GM21360 (cell line): Measurements from ENCODE around the gene ROBO1.
"Not testable (repeated sequence)": the region's sequence is repeated elsewhere in the genome, so short reads cannot be mapped to it uniquely, and the experiment has no call there.

Source experiments
- ATAC-seq: cut with Tn5 transposase; IDR thresholded peaks from one replicate; pipeline ENCODE4 v1.9.1; 2021; ENCODE audit warnings: mild to moderate bottlenecking, moderate library complexity; ENCODE audit not compliant: unreplicated experiment

The ROBO1 gene

GRCh38 chr3:78764634-78765033 lies 1003.2 kb downstream of the ROBO1 start:
- ATAC-seq: no peak

DNA sequence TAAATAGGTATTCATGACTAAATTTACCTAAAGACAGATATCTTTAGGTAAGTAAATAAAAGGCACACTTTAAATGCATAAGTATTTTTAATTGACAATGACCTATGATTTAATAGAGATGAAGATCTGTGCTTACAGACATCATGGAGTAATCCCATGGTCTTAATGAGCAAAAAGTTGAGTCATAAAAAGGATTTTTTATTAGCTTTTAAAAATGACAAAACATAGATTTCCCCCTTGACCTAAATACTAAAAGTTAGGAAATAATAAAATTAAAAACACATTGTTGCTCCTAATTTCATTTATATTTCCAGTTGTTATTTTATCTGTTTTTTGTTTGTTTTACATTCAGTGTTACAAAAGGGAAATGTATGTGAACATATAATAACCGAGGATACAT lies 1005.7 kb downstream of the ROBO1 start:
- no peak for ATAC-seq

GRCh38 chr3:78761126-78761525 lies 1006.7 kb downstream of the ROBO1 start:
- no peak for ATAC-seq

GRCh38 chr3:78757731-78758130 lies 1010.1 kb downstream of the ROBO1 start:
- ATAC-seq: no peak

DNA sequence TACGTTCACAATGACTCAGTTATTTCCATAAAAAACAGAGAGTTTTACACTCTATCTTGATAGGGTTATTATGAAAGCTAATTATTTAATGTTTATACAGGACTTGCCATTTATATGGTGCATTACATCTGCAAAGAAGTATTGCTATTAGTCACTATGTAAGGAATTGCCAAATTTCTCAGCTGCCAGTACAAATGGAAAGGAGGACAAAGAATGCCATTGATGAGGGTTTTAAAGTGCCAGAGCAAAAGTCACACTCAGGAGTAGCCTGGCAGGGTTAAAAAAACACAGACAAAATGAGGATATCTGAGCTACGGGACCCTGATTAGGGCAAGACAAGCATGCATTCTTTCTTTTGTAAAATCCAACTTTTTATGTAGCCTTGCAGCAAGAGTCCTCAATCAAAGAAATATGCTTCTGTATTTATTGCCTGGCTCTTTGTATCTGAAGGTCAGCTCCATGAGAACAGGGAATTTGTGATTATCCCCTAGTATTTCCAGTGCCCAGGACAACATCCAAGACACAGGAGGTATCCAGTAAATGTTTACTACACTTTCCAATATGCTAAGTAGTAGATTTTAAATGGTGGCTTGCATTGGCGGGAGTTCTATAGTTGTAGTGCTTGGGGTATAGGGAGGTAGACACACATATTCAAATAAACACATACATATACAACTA lies 1013.6 kb downstream of the ROBO1 start:
- ATAC-seq: no peak

- no peak for ATAC-seq
Measured at GRCh38 chr3:78751266-78751665, 1016.5 kb downstream of the ROBO1 start.

DNA sequence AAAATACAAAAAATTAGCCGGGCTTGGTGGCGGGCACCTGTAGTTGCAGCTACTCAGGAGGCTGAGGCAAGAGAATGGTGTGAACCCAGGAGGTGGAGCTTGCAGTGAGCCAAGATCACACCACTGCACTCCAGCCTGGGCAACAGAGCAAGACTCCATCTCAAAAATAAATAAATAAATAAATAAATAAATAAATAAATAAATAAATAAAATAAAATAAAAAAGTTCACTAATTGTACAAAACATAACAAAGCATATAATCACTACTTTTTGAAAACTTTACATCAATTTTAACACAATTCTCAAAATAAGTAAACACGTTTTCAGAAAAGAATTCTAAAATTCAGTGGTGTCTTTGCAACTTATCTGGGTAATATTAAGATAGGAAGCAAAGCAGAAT lies 1017.5 kb downstream of the ROBO1 start:
- ATAC-seq: not testable (repeated sequence)

DNA sequence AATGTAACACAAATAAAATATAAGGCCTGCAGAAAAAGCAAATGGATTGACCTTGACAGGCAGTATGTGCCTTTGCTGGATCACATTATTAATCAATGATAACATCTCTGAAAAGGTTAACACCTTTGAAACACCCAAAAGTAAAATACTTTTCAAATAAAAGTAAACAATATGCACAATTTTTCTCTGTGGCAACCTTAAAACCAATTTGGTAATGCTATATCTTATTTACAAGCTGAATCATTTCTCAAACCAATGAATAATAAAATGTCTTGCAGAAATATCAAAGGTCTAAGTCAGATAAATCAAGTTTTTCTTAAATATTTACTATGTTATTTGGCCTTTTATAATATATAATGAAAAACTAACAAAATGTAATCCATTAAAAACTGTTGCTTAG lies 1018.7 kb downstream of the ROBO1 start:
- ATAC-seq: no peak

GRCh38 chr3:78745847-78746246 lies 1022.0 kb downstream of the ROBO1 start:
- no peak for ATAC-seq

DNA sequence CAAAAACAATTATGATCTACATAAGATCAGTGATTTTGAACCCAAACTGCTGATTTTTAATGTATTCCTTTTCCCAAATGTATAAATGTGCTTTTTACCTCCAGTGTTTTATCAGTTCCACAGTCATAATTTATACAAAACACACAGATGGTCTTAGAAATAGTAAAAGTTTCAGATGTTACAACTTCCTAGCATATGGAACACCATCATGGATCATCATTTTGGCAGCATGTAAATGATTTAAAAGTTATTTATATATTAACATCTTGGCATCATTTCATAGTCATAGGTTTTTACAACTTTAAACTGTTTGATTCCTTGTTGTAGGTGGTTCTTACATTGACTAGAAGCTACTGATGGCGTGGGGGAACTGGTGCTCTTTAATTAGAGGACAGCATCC lies 1025.3 kb downstream of the ROBO1 start:
- ATAC-seq: no peak

- ATAC-seq: no peak
Measured at GRCh38 chr3:78742041-78742440, 1025.8 kb downstream of the ROBO1 start.

GRCh38 chr3:78741066-78741645 lies 1026.6 kb downstream of the ROBO1 start:
- no peak for ATAC-seq

DNA sequence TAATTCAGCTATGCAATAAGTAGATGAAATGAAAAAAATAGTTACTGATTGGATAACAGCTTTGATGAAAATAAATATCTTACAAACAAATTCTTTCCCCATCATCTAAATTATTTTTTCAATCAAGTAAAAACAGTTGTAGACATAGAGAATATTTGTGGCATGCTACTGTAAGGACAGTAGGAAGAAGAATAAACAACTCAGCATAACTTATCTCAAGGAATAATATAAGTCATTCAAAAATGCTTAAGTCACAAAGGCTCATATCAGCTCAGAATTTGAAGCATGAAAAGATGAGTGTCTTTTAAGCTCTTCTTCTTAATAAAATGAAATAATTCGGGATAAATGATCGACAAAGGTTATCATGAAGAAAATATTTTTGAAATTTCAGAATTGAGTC lies 1029.0 kb downstream of the ROBO1 start:
- ATAC-seq: no peak

GRCh38 chr3:78737988-78738387 lies 1029.8 kb downstream of the ROBO1 start:
- no peak for ATAC-seq

DNA sequence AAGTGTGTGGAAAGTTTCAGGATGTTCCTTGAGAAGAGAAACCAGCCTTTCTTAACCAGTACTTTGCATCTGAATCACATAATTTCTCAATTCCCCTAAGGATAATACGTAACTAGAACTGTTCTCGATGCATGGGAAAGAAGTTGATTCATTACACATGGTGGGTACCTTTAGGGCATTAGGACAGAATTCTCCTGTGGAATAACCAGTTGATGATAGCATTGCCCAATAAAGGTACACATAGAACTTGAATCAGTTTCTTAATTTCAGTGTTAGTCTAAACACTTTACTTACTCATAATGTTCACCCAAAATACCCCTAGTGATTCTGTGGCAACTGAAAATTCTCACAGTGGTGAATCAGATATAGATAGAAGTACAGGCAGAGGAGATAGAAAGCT lies 1030.9 kb downstream of the ROBO1 start:
- no peak for ATAC-seq

DNA sequence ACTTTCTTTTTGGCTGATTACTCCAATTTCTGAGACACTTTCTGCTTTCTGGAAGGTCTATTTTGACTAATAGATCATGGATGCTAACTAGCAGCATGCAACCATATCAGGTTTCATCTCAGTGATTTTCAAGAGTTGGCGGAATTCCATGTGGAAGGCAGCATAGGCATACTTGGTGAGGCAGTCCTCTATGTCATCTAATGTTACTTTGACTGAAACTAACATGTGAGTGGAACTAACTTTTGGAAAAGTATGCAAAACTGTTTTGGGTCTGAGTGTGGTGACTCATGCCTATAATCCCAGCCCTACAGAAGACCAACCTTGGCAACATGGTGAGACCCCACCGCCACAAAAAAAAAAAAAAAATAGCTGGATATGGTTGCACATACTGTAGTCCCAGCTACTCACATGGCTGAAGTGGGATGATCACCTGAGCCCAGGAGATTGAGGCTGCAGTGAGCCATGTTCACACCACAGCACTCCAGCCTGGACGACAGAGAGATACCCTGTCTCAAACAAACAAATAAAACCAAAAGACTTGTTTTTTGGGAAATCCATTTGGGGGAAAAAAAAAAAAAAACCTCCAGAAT lies 1033.7 kb downstream of the ROBO1 start:
- ATAC-seq: no peak

DNA sequence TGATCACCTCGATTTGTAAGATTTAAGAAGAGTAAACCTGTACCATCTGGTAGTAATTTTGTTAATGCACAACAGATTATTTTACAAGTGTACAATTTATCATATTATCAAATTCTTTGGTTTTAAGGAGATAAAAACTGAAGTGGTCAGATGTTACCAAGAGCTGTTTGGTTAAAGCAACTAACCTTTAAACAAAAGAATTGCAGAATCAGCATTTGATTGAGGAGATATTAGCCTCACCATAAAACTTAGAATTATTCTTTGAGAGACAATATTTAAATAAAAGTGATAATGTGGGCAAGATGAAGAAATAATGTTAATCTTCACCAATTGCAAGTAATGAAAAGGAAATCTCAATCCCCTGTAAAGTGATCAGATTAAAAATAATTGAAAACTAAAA lies 1034.9 kb downstream of the ROBO1 start:
- ATAC-seq: no peak

GRCh38 chr3:78732471-78732870 lies 1035.3 kb downstream of the ROBO1 start:
- ATAC-seq: no peak

DNA sequence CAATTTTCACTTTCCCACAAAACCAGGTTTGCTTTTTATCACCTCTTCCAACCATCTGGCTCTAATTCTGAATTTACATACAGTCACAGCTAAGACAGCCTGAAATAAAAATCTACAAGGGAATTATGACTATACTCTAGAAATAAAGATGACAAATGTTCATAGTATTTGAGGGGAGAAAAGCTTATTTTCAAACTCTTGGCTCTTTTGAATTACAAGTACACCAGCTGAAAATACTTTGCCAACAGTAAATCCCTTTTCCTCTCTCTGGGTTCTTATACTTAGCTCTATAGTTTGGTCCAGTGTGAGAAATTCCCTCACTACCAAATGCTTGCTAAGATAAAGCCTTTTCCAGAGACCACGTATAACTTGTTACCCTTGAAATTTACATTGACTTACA lies 1037.9 kb downstream of the ROBO1 start:
- ATAC-seq: no peak

- ATAC-seq: no peak
Measured at GRCh38 chr3:78728406-78729145, 1039.2 kb downstream of the ROBO1 start.

GRCh38 chr3:78726545-78726944 lies 1041.3 kb downstream of the ROBO1 start:
- ATAC-seq: no peak

- no peak for ATAC-seq
Measured at GRCh38 chr3:78725703-78726246, 1042.0 kb downstream of the ROBO1 start.
